HG03575 (cell line): ENCODE data around the gene HNRNPDL.
"Not testable (repeated sequence)": the region's sequence is repeated elsewhere in the genome, so short reads cannot be mapped to it uniquely, and the experiment has no call there.

ENCODE experiments used
- ATAC-seq: cut with Tn5 transposase; IDR thresholded peaks from one replicate; pipeline ENCODE4 v1.9.1; 2021; ENCODE audit not compliant: unreplicated experiment, insufficient number of reproducible peaks, low FRiP score; ENCODE audit errors: extremely low read depth

The HNRNPDL gene

GRCh38 chr4:82436130-82436529, 5.9 kb upstream of the HNRNPDL start:
- ATAC-seq = no peak

- ATAC-seq = no peak
These were observed 4.7 kb upstream of the HNRNPDL start for GRCh38 chr4:82434949-82435348.

- no peak for ATAC-seq
These were observed 3.5 kb upstream of the HNRNPDL start for GRCh38 chr4:82433791-82434190.

GRCh38 chr4:82432596-82432995, 2.3 kb upstream of the HNRNPDL start:
- ATAC-seq = no peak

GRCh38 chr4:82431831-82432230, 1.6 kb upstream of the HNRNPDL start:
- no peak for ATAC-seq

GRCh38 chr4:82430964-82431745, 893 bp upstream of the HNRNPDL start:
- ATAC-seq = no peak

- no peak for ATAC-seq
These were observed 502 bp downstream of the HNRNPDL start for GRCh38 chr4:82429728-82430192.

GRCh38 chr4:82428969-82429727, 1.1 kb downstream of the HNRNPDL start:
- ATAC-seq = peak; percentile 28

- no peak for ATAC-seq
These were observed 1.7 kb downstream of the HNRNPDL start for GRCh38 chr4:82428526-82428968.

GRCh38 chr4:82425478-82425877, 4.8 kb downstream of the HNRNPDL start:
- ATAC-seq = no peak

GRCh38 chr4:82423245-82424054, 6.8 kb downstream of the HNRNPDL start:
- no peak for ATAC-seq

- ATAC-seq = no peak
These were observed 7.6 kb downstream of the HNRNPDL start for GRCh38 chr4:82422616-82423015.

- no peak for ATAC-seq
These were observed 8.3 kb downstream of the HNRNPDL start for GRCh38 chr4:82421796-82422560.

GRCh38 chr4:82419451-82419850, 10.8 kb downstream of the HNRNPDL start:
- no peak for ATAC-seq

GRCh38 chr4:82415922-82416365, 14.3 kb downstream of the HNRNPDL start:
- ATAC-seq = no peak

- ATAC-seq = not testable (repeated sequence)
These were observed 15.2 kb downstream of the HNRNPDL start for GRCh38 chr4:82415061-82415460.

GRCh38 chr4:82403725-82404124, 26.5 kb downstream of the HNRNPDL start:
- ATAC-seq = no peak

- ATAC-seq = no peak
These were observed 28.0 kb downstream of the HNRNPDL start for GRCh38 chr4:82402196-82402775.
